A549 (cell line): ENCODE results near the gene STMN3. TPM values are rescaled to one million over a fixed set of nuclear protein-coding genes. Genes with fewer than 3 reads are reported as not detected.

Experiments
- ATAC-seq, 2 experiments: fragments of 200-7000 bp in 1 of 2; fragments of >200 bp in 1 of 2; cut with Nextera tagmentation in 1 of 2; cut with Tn5 transposase in 1 of 2; 3 replicates each; pipeline versions ENCODE4 v1.8.0 to v1.9.1; 2018 to 2020; ENCODE audit warnings: mild to moderate bottlenecking in 1 of 2, moderate library complexity in 1 of 2
- CTCF ChIA-PET: fragments of 300-600 bp; sonication (Branson Sonifier 250); formaldehyde crosslinking; extraction: SDS; loops from one replicate; lab custom pipeline; 2021; ENCODE audit warnings: antibody characterized with exemption, inconsistent platforms; lab: Yijun Ruan, JAX
- POLR2A ChIA-PET: fragments of 350-600 bp; formaldehyde crosslinking; extraction: SDS; loops from one replicate; lab custom pipeline; 2021; ENCODE audit warnings: antibody characterized with exemption, inconsistent platforms; lab: Yijun Ruan, JAX
- DNase-seq, 2 experiments: peaks; one replicate each; pipeline versions ENCODE4 v3.0.0 to v3.0.0-alpha.2; 2011 to 2016; ENCODE audit warnings: low read depth in 1 of 2, low spot score in 1 of 2
- FAIRE-seq: peaks from 2 replicates; lab custom pipeline; 2011; peaks lifted over from hg19 to GRCh38; lab: Jason Lieb, UNC
- H3K27ac ChIP-seq, 2 experiments: fragments of >200 bp; sonication (Bioruptor Twin); formaldehyde crosslinking; 3 replicates each; pipeline ENCODE4 v1.5.1; 2016 to 2017
- H3K4me1 ChIP-seq: fragments of >200 bp; sonication (Bioruptor Twin); formaldehyde crosslinking; 3 replicates; pipeline ENCODE4 v1.6.1; 2016
- H3K4me2 ChIP-seq: fragments of >200 bp; sonication (Bioruptor Twin); formaldehyde crosslinking; 3 replicates; pipeline ENCODE4 v1.6.1; 2016
- H3K4me3 ChIP-seq: fragments of >200 bp; sonication (Bioruptor Twin); formaldehyde crosslinking; 3 replicates; pipeline ENCODE4 v1.5.1; 2016
- H3K9me3 ChIP-seq: fragments of >200 bp; sonication (Bioruptor Twin); formaldehyde crosslinking; 3 replicates; pipeline ENCODE4 v1.6.1; 2016
- CBX2 ChIP-seq: fragments of 200-600 bp; sonication (generic); IDR thresholded peaks from 2 replicates; pipeline ENCODE4 v1.6.1; 2016; ENCODE audit warnings: low read depth, mild to moderate bottlenecking, borderline replicate concordance
- CBX8 ChIP-seq: fragments of 200-600 bp; sonication (generic); IDR thresholded peaks from 2 replicates; pipeline ENCODE4 v1.6.1; 2016
- FOSL2 ChIP-seq, 2 experiments: fragments of 450-650 bp in 1 of 2; fragments of >200 bp in 1 of 2; sonication (Bioruptor Twin) in 1 of 2; formaldehyde crosslinking; IDR thresholded peaks; 2 replicates each; pipeline versions ENCODE4 v1.5.0 to v1.6.1; 2016 to 2020; ENCODE audit warnings: mild to moderate bottlenecking in 1 of 2, moderate library complexity in 1 of 2
- GATA3 ChIP-seq: IDR thresholded peaks from 2 replicates; pipeline ENCODE4 v1.6.1; 2012; ENCODE audit warnings: borderline replicate concordance
- HOXA7 ChIP-seq: fragments of 250-450 bp; sonication (Bioruptor Pico); IDR thresholded peaks from 2 replicates; pipeline ENCODE4 v1.5.0; 2020; ENCODE audit warnings: mild to moderate bottlenecking, moderate library complexity
- HOXB13 ChIP-seq: fragments of 250-450 bp; sonication (Bioruptor Pico); IDR thresholded peaks from 2 replicates; pipeline ENCODE4 v1.5.0; 2020; ENCODE audit warnings: low read depth, mild to moderate bottlenecking, moderate library complexity
- JUN ChIP-seq, 2 experiments: fragments of >200 bp; sonication (Bioruptor Twin); formaldehyde crosslinking; IDR thresholded peaks; 2 replicates in 1 of 2; 3 replicates in 1 of 2; pipeline ENCODE4 v1.6.1; 2016 to 2017
- MAX ChIP-seq: IDR thresholded peaks from 2 replicates; pipeline ENCODE4 v1.6.1; 2012
- NFE2L2 ChIP-seq: fragments of 150-350 bp; conservative IDR thresholded peaks from 2 replicates; pipeline ENCODE4 v1.6.1; 2014; ENCODE audit warnings: low read length
- NPAS2 ChIP-seq: fragments of 250-450 bp; sonication (Bioruptor Pico); IDR thresholded peaks from 2 replicates; pipeline ENCODE4 v1.8.0; 2022; ENCODE audit warnings: mild to moderate bottlenecking, moderate library complexity, borderline replicate concordance
- PBX3 ChIP-seq: IDR thresholded peaks from 2 replicates; pipeline ENCODE4 v1.6.1; 2012
- REST ChIP-seq: fragments of 200-600 bp; sonication (generic); IDR thresholded peaks from 2 replicates; pipeline ENCODE4 v1.6.1; 2016; ENCODE audit warnings: antibody characterized with exemption, mild to moderate bottlenecking, moderate library complexity
- TP53 ChIP-seq: fragments of 250-450 bp; sonication (Bioruptor Pico); IDR thresholded peaks from 2 replicates; pipeline ENCODE4 v1.5.0; 2021; ENCODE audit warnings: mild to moderate bottlenecking, moderate library complexity
- WGBS: methylation state at CpG from one replicate; pipeline ENCODE4 v1.1.6; 2017; ENCODE audit errors: missing lambda C conversion rate; 5-methylcytosine and 5-hydroxymethylcytosine counted together
- polyA plus RNA-seq, 4 experiments: library from polyadenylated mRNA; depleted of rRNA in 3 of 4; stranded (reverse); fragments of >200 nt; fragmentation: RNase III in 1 of 4; extraction: RNeasy Plus Mini Kit Qiagen cat#74134 plus additional on column Dnase treatment in 1 of 4; gene quantifications; 2 replicates in 3 of 4; 3 replicates in 1 of 4; pipeline ENCODE4 v1.2.3, GENCODE V29; 2011 to 2017
- TF ChIP-seq, protein P1 (sequence below): fragments of 250-450 bp; sonication (Bioruptor Pico); IDR thresholded peaks from 2 replicates; pipeline ENCODE4 v1.5.0; 2021; ENCODE audit warnings: mild to moderate bottlenecking, moderate library complexity, borderline replicate concordance
- TF ChIP-seq, protein P2 (sequence below): fragments of >200 bp; sonication (Bioruptor Twin); formaldehyde crosslinking; IDR thresholded peaks from 3 replicates; pipeline ENCODE4 v1.6.1; 2016

Gene STMN3
- polyA plus RNA-seq, 2 of the 4 experiments (the other 2 are of a cell fraction) = 2.8 to 3.2 TPM

DNA sequence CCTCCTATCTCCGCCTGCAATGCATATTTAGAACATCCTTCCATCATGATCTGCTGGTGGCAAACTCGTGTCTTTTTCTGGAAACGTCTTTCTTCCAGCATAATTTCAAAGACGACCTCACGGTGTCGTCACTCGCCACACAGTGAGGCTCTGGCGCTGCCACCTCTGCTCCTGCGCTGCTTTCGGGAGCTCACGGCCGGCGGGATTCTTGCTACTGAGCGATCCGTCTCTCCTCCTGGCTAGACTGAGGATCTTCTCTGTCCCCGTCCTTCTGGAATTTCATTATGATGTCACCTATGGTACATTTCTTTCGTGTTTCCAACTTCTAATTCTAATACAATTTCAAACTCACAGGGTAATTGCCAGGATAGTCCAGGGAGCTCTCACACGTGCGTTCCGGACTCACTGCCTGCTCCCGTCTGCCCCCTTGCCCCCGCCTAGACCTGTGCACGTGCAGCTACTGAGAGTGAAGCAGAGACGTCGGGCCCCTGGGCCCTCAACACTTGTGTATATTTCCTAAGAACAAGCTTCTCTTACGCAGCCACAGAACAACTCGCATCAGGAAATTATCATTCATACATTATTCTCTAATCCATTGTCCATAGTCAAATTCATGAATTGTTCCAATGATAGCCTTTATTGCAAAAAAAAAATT, 53.7 kb downstream of the STMN3 start:
- no peak for FAIRE-seq
- H3K4me1 ChIP-seq = peaks cover under 1% of the 10 kb centered on the region; the same call in 1 of the 3 replicates
- no peak overlapping the region for H3K4me3 ChIP-seq
- POLR2A ChIA-PET = no interaction called here
- TF ChIP-seq NPAS2 (CRISPR knock-in tag) (no peak), TP53 (CRISPR knock-in tag) (no peak), NFE2L2 (no peak), MAX (no peak), HOXA7 (CRISPR knock-in tag) (no peak), CBX2 (no peak), GATA3 (no peak), FOSL2 (IDR thresholded peaks at IDR 0.05) (no peak), FOSL2 (CRISPR knock-in tag; IDR thresholded peaks at IDR 0.05) (no peak), HOXB13 (CRISPR knock-in tag) (no peak), CBX8 (no peak), JUN (IDR thresholded peaks at IDR 0.05) (no peak), PBX3 (no peak), REST (no peak)
- TF ChIP-seq, protein P1, sequence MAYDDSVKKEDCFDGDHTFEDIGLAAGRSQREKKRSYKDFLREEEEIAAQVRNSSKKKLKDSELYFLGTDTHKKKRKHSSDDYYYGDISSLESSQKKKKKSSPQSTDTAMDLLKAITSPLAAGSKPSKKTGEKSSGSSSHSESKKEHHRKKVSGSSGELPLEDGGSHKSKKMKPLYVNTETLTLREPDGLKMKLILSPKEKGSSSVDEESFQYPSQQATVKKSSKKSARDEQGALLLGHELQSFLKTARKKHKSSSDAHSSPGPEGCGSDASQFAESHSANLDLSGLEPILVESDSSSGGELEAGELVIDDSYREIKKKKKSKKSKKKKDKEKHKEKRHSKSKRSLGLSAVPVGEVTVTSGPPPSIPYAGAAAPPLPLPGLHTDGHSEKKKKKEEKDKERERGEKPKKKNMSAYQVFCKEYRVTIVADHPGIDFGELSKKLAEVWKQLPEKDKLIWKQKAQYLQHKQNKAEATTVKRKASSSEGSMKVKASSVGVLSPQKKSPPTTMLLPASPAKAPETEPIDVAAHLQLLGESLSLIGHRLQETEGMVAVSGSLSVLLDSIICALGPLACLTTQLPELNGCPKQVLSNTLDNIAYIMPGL (CRISPR knock-in tag) = no peak
- TF ChIP-seq, protein P2, sequence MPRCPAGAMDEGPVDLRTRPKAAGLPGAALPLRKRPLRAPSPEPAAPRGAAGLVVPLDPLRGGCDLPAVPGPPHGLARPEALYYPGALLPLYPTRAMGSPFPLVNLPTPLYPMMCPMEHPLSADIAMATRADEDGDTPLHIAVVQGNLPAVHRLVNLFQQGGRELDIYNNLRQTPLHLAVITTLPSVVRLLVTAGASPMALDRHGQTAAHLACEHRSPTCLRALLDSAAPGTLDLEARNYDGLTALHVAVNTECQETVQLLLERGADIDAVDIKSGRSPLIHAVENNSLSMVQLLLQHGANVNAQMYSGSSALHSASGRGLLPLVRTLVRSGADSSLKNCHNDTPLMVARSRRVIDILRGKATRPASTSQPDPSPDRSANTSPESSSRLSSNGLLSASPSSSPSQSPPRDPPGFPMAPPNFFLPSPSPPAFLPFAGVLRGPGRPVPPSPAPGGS = no peak
- H3K4me2 ChIP-seq = no peak overlapping the region
- 94% methylated on average over 27 of the region's 27 CpGs for WGBS
- no peak for DNase-seq
- no peak overlapping the region for H3K27ac ChIP-seq
- ATAC-seq = no peak
- CTCF ChIA-PET = interaction anchor here (0.6 to 2.0 kb wide), 5 partner anchors 9 to 187 kb away, joined by 3 to 7 read pairs (median 5); no protein-coding TSS in a partner anchor
- no peaks in the 10 kb centered on the region for H3K9me3 ChIP-seq
